Measurements from ENCODE around the gene MR1. TPM values are rescaled to one million over a fixed set of nuclear protein-coding genes. Genes with fewer than 3 reads are reported as not detected.

Gene MR1
- total and polyA plus RNA-seq, 9 of the 15 experiments (the other 6 are each of a cell fraction or from before 2014, with no cell fraction given): 9.7 to 21.7 (median 15.6) TPM

GRCh38 chr1:181021811-181022434 lies 11.9 kb upstream of the MR1 start (continued):
- peak; percentile 61 to 76; a peak in 2 of 4 replicates for TF ChIP-seq MNT (conservative IDR thresholded peaks at IDR 0.05)
- TF ChIP-seq ZNF644 (tag; IDR thresholded peaks at IDR 0.05; ENCODE audit: low read depth): no peak
- peak; percentile 29; the same call in 1 of the 2 replicates for TF ChIP-seq ATF4 (CRISPR knock-in tag; IDR thresholded peaks at IDR 0.05)
- TF ChIP-seq SMAD2 (IDR thresholded peaks at IDR 0.05; ENCODE audit: low read depth, low read length): no peak
- TF ChIP-seq ZNF146 (CRISPR knock-in tag; IDR thresholded peaks at IDR 0.05; ENCODE audit: unreplicated experiment): no peak
- TF ChIP-seq TFAP4 (CRISPR knock-in tag; IDR thresholded peaks at IDR 0.05; ENCODE audit: borderline replicate concordance): no peak
- no peak for TF ChIP-seq ZBED1 (IDR thresholded peaks at IDR 0.05)
- no peak for TF ChIP-seq RBM39 (optimal IDR thresholded peaks at IDR 0.05; ENCODE audit: low read depth, low read length)
- TF ChIP-seq ZBTB33 (CRISPR knock-in tag; IDR thresholded peaks at IDR 0.05): no peak
- TF ChIP-seq HDAC1 (IDR thresholded peaks at IDR 0.05): peak in 1 of 2 experiments; percentile 61; a peak in 2 of 4 replicates
- no peak for TF ChIP-seq ZNF124 (CRISPR knock-in tag; IDR thresholded peaks at IDR 0.05)
- TF ChIP-seq NR2C1 (IDR thresholded peaks at IDR 0.05): no peak
- no peak for TF ChIP-seq NR2C1 (tag; IDR thresholded peaks at IDR 0.05)
- TF ChIP-seq HMG20A (CRISPR knock-in tag; conservative IDR thresholded peaks at IDR 0.05): no peak
- TF ChIP-seq, protein P1, sequence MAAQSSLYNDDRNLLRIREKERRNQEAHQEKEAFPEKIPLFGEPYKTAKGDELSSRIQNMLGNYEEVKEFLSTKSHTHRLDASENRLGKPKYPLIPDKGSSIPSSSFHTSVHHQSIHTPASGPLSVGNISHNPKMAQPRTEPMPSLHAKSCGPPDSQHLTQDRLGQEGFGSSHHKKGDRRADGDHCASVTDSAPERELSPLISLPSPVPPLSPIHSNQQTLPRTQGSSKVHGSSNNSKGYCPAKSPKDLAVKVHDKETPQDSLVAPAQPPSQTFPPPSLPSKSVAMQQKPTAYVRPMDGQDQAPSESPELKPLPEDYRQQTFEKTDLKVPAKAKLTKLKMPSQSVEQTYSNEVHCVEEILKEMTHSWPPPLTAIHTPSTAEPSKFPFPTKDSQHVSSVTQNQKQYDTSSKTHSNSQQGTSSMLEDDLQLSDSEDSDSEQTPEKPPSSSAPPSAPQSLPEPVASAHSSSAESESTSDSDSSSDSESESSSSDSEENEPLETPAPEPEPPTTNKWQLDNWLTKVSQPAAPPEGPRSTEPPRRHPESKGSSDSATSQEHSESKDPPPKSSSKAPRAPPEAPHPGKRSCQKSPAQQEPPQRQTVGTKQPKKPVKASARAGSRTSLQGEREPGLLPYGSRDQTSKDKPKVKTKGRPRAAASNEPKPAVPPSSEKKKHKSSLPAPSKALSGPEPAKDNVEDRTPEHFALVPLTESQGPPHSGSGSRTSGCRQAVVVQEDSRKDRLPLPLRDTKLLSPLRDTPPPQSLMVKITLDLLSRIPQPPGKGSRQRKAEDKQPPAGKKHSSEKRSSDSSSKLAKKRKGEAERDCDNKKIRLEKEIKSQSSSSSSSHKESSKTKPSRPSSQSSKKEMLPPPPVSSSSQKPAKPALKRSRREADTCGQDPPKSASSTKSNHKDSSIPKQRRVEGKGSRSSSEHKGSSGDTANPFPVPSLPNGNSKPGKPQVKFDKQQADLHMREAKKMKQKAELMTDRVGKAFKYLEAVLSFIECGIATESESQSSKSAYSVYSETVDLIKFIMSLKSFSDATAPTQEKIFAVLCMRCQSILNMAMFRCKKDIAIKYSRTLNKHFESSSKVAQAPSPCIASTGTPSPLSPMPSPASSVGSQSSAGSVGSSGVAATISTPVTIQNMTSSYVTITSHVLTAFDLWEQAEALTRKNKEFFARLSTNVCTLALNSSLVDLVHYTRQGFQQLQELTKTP (IDR thresholded peaks at IDR 0.05; ENCODE audit: low read depth in 1 of 2, partially characterized antibody in 2 of 2): peak in 1 of 2 experiments; percentile 35
- 0 out of 2 replicates have a peak, but pooled peaks have one; percentile 35 for TF ChIP-seq TEAD4 (IDR thresholded peaks at IDR 0.05; ENCODE audit: low read length)
- no peak for TF ChIP-seq TEAD4 (CRISPR knock-in tag; IDR thresholded peaks at IDR 0.05; ENCODE audit: borderline replicate concordance)
- no peak for TF ChIP-seq ZNF77 (CRISPR knock-in tag; IDR thresholded peaks at IDR 0.05)
- TF ChIP-seq PHF8 (IDR thresholded peaks at IDR 0.05; ENCODE audit: borderline replicate concordance, low read length): no peak
